Measurements from ENCODE around the gene ZNF335.

The ZNF335 gene

GRCh38 chr20:45970646-45971424 lies 1.2 kb downstream of the ZNF335 start:
- no peak for DNase-seq (ENCODE audit: low read depth)
- TF ChIP-seq CTCF (IDR thresholded peaks at IDR 0.05; ENCODE audit: low read depth, low read length, missing control alignments), result no peak

GRCh38 chr20:45969712-45970634 lies 2.0 kb downstream of the ZNF335 start:
- peak overlapping the region; percentile 96 for H3K4me3 ChIP-seq (ENCODE audit: low read depth, low read length)
- TF ChIP-seq CTCF (IDR thresholded peaks at IDR 0.05; ENCODE audit: low read depth, low read length, missing control alignments), result peak; percentile 77
- no peak for DNase-seq (ENCODE audit: low read depth)

More at GRCh38 chr20:45970646-45971424, 1.2 kb downstream of the ZNF335 start:
- peak overlapping the region; percentile 96 for H3K4me3 ChIP-seq (ENCODE audit: low read depth, low read length)

GRCh38 chr20:45968801-45969711 lies 2.9 kb downstream of the ZNF335 start:
- DNase-seq (ENCODE audit: low read depth), result no peak
- no peak for TF ChIP-seq CTCF (IDR thresholded peaks at IDR 0.05; ENCODE audit: low read depth, low read length, missing control alignments)
- no peak overlapping the region for H3K4me3 ChIP-seq (ENCODE audit: low read depth, low read length)

- H3K4me3 ChIP-seq (ENCODE audit: low read depth, low read length), result no peak overlapping the region
- TF ChIP-seq CTCF (IDR thresholded peaks at IDR 0.05; ENCODE audit: low read depth, low read length, missing control alignments), result no peak
- no peak for DNase-seq (ENCODE audit: low read depth)
Measured at GRCh38 chr20:45968081-45968671, 3.8 kb downstream of the ZNF335 start.

- no peak overlapping the region for H3K4me3 ChIP-seq (ENCODE audit: low read depth, low read length)
- TF ChIP-seq CTCF (IDR thresholded peaks at IDR 0.05; ENCODE audit: low read depth, low read length, missing control alignments), result no peak
- no peak for DNase-seq (ENCODE audit: low read depth)
Measured at GRCh38 chr20:45967551-45968080, 4.4 kb downstream of the ZNF335 start.

All from GM12864 (cell line).